Transverse colon (tissue), 4 donors: Measurements from ENCODE around the gene LCORL. TPM values are rescaled to one million over a fixed set of nuclear protein-coding genes. Genes with fewer than 3 reads are reported as not detected.

Source experiments
- DNase-seq: peaks from one replicate; pipeline ENCODE4 v3.0.0-alpha.2; 2019
- H3K27ac ChIP-seq, 4 donors: fragments of 200-600 bp; sonication (generic); 2 replicates each; pipeline ENCODE4 v1.5.1; 2016 to 2018; ENCODE audit warnings: inconsistent platforms in 4 of 4
- H3K27me3 ChIP-seq: fragments of 200-600 bp; sonication (generic); 2 replicates; pipeline ENCODE4 v1.5.1; 2017; ENCODE audit warnings: inconsistent platforms
- H3K36me3 ChIP-seq, 4 donors: fragments of 200-600 bp; sonication (generic); 2 replicates each; pipeline ENCODE4 v1.5.1; 2017 to 2019; ENCODE audit warnings: inconsistent platforms in 4 of 4
- H3K4me1 ChIP-seq, 4 donors: fragments of 200-600 bp; sonication (generic); 2 replicates each; pipeline ENCODE4 v1.5.1; 2017 to 2020; ENCODE audit warnings: inconsistent platforms in 4 of 4
- H3K4me3 ChIP-seq, 4 donors: fragments of 200-600 bp; sonication (generic); 1 replicate in 1 of 4; 2 replicates in 3 of 4; pipeline versions ENCODE4 v1.5.1 to v1.6.1; 2017 to 2019; ENCODE audit warnings: inconsistent platforms in 4 of 4
- H3K9me3 ChIP-seq, 2 donors: fragments of 200-600 bp; sonication (generic); 2 replicates each; pipeline ENCODE4 v1.5.1; 2017 to 2019; ENCODE audit warnings: inconsistent platforms in 2 of 2
- EP300 ChIP-seq: sonication (generic); formaldehyde crosslinking; IDR thresholded peaks from one replicate; pipeline ENCODE4 v1.6.1; 2017; ENCODE audit warnings: antibody characterized with exemption, low read depth
- POLR2A ChIP-seq: fragments of 450-650 bp; IDR thresholded peaks from one replicate; pipeline ENCODE4 v1.6.1; 2016; ENCODE audit warnings: antibody characterized with exemption, mild to moderate bottlenecking, moderate library complexity
- POLR2AphosphoS5 ChIP-seq, 3 donors: sonication (generic); formaldehyde crosslinking; IDR thresholded peaks; one replicate each; pipeline ENCODE4 v1.6.1; 2016; ENCODE audit warnings: antibody characterized with exemption in 3 of 3
- WGBS, 2 donors: methylation state at CpG; one replicate each; pipeline ENCODE4 v1.1.5; 2018; ENCODE audit warnings: low coverage in 1 of 2; 5-methylcytosine and 5-hydroxymethylcytosine counted together
- in situ Hi-C, 4 donors: fragments of 200-750 bp; cut with MboI; loops; one replicate each; pipeline versions ENCODE4 v1.15.0 to v1.15.1; 2017; ENCODE audit warnings: low sequenced_read_pairs in 3 of 4, low pct_ligation_motif_present in 1 of 4, low pct_unique_long_range_greater_than_20kb in 1 of 4
- intact Hi-C: fragments of 100-400 bp; cut with DNase I; formaldehyde crosslinking; loops from one replicate; pipeline ENCODE4 v1.15.1; 2023; ENCODE audit warnings: low total_unique reads
- total RNA-seq, 4 donors: library from RNA; depleted of rRNA; stranded (reverse); fragments of >200 nt; gene quantifications; one replicate each; pipeline ENCODE4 v1.1.0, GENCODE V29; 2016
- TF ChIP-seq, protein P1 (sequence below), 5 experiments: fragments of 200-600 bp in 3 of 5; fragments of 450-650 bp in 2 of 5; sonication (generic) in 3 of 5; IDR thresholded peaks; 1 replicate in 2 of 5; 2 replicates in 3 of 5; pipeline ENCODE4 v1.5.1; 2016 to 2017; ENCODE audit warnings: antibody characterized with exemption in 5 of 5, inconsistent platforms in 3 of 5, mild to moderate bottlenecking in 2 of 5, moderate library complexity in 1 of 5

Gene LCORL
- total RNA-seq, 4 donors from 2014 or later = 14.7 to 162 (median 28.5) TPM

DNA sequence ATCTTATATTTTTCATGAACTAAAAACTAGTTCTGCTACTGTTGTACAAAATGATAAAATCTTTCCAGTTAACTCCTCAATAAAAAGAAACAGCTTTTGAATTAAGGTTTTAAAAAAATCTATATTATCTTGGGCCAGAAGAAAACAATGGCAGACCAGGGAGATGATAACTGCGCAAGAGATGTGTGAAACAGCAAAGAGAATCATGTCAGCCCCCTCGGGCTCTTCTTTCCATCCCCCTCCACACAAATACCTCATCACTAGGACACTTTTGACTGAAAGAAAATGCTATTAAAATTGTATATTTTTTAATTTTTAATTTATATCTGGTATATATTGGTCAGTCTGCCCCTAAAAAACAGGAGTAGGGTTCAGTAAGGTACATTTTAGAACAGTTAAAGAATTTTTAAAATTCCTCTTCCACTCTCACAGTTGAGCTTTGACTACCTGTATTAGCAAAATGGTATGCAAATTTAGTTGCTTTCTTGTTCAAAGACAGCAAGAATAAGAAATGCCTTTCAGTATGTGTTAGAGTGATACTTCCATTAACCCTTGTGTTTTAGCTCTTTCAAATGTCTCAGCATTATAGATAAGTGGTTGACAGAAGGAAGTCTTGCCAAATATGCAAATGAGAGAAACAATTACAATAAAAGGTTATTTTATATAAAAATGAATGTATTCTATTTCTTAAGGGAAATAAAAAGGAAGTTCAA lies 36.4 kb upstream of the LCORL start:
- Histone ChIP-seq H3K4me3 (no peak overlapping the region), H3K36me3 (no peaks in the 10 kb centered on the region), H3K27ac (no peak overlapping the region), H3K9me3 (peaks cover 0 to 2% of the 10 kb centered on the region in 2 donors), H3K27me3 (no peaks in the 10 kb centered on the region), H3K4me1 (no peaks in the 10 kb centered on the region)
- TF ChIP-seq POLR2A = no peak
- TF ChIP-seq, protein P1, sequence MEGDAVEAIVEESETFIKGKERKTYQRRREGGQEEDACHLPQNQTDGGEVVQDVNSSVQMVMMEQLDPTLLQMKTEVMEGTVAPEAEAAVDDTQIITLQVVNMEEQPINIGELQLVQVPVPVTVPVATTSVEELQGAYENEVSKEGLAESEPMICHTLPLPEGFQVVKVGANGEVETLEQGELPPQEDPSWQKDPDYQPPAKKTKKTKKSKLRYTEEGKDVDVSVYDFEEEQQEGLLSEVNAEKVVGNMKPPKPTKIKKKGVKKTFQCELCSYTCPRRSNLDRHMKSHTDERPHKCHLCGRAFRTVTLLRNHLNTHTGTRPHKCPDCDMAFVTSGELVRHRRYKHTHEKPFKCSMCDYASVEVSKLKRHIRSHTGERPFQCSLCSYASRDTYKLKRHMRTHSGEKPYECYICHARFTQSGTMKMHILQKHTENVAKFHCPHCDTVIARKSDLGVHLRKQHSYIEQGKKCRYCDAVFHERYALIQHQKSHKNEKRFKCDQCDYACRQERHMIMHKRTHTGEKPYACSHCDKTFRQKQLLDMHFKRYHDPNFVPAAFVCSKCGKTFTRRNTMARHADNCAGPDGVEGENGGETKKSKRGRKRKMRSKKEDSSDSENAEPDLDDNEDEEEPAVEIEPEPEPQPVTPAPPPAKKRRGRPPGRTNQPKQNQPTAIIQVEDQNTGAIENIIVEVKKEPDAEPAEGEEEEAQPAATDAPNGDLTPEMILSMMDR (IDR thresholded peaks at IDR 0.05) = no peak
- no peak for TF ChIP-seq POLR2AphosphoS5 (IDR thresholded peaks at IDR 0.05)
- in situ Hi-C loops = no loop called here
- intact Hi-C loops = no loop called here
- 80 to 81% methylated on average over 2 of the region's 2 CpGs for WGBS, 2 donors
- DNase-seq = no peak

DNA sequence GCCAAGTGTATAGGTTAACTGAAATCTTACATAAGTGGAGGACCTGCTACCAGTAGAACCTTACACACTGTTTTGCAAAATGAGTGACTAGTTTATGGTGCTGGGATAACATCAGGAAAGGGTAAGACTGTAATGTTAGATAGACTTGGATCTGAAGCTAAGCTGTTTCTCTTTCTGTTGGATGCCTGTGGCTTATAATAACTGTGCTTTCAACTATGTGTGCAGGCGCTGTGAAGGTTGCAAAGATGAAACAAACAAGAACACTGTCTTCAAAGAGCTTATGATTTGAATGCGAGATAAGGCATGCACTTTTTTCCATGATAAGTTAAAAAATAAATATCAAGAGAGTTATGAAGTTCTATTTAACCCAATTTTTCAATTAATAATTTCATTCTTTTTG lies 34.5 kb upstream of the LCORL start:
- Histone ChIP-seq H3K27ac (no peak overlapping the region), H3K4me1 (no peaks in the 10 kb centered on the region), H3K27me3 (no peaks in the 10 kb centered on the region), H3K36me3 (no peaks in the 10 kb centered on the region), H3K4me3 (no peak overlapping the region), H3K9me3 (no peaks in the 10 kb centered on the region)
- no peak for DNase-seq
- in situ Hi-C loops (no loop called here), intact Hi-C loops (no loop called here)
- WGBS, 2 donors = 80 to 91% methylated on average over 1 to 2 of the region's 2 CpGs
- TF ChIP-seq EP300 (no peak), POLR2A (no peak), POLR2AphosphoS5 (IDR thresholded peaks at IDR 0.05) (no peak)
- TF ChIP-seq, protein P1 (IDR thresholded peaks at IDR 0.05) = no peak

DNA sequence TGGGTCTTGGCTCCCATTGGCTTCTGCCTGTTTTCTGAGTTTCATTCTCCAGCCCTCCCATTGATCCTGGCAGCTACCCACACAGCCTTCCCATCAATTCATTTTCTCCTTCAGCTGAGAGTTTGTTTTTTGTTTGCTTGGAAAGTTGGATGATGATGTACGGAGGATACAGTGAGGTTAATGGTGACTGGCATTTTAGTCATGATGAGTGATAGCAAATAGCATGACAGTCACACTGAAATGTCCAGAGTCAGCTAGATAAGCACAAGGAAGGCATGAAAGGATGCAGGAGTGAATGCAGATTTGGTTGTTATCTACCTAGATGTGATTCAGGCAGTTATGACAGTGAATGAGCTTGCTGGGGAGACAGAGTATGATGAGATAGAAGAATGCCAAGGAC lies 30.6 kb upstream of the LCORL start:
- WGBS, 2 donors = 88 to 100% methylated on average over 1 of the region's 1 CpG
- in situ Hi-C loops = no loop called here

DNA sequence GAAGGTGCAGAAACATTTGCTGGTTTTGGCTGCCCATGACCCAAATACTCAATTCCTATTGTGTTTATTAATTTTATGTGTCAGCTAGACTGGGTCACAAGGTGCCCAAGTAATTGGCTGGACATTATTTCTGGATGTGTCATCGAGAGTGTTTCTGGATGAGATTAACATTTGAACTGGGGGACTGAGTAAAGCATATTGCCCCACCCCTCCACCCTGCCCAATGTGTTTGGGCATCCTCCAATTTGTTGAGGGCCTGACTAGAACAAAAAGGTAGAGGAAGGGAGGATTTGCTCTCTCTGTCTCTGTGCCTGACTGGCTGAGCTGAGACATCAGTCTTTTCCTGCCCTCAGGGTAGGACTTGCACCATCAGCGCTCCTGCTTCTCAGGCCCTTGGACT lies 29.7 kb upstream of the LCORL start:
- TF ChIP-seq POLR2A (no peak), EP300 (no peak), POLR2AphosphoS5 (IDR thresholded peaks at IDR 0.05) (no peak)
- TF ChIP-seq, protein P1 (IDR thresholded peaks at IDR 0.05) = no peak
- no peak for DNase-seq
- in situ Hi-C loops = no loop called here
- Histone ChIP-seq H3K36me3 (no peaks in the 10 kb centered on the region), H3K9me3 (no peaks in the 10 kb centered on the region), H3K4me1 (no peaks in the 10 kb centered on the region), H3K27me3 (no peaks in the 10 kb centered on the region), H3K27ac (no peak overlapping the region), H3K4me3 (no peak overlapping the region)
- 83 to 91% methylated on average over 2 of the region's 2 CpGs for WGBS, 2 donors
- intact Hi-C loops = no loop called here

More for the DNA sequence above, 30.6 kb upstream of the LCORL start:
- Histone ChIP-seq H3K27ac (no peak overlapping the region), H3K27me3 (no peaks in the 10 kb centered on the region), H3K4me1 (no peaks in the 10 kb centered on the region), H3K9me3 (no peaks in the 10 kb centered on the region), H3K4me3 (no peak overlapping the region), H3K36me3 (no peaks in the 10 kb centered on the region)
- intact Hi-C loops = no loop called here
- DNase-seq = no peak
- no peak for TF ChIP-seq EP300
- TF ChIP-seq, protein P1 (IDR thresholded peaks at IDR 0.05) = no peak
- TF ChIP-seq POLR2A = no peak
- TF ChIP-seq POLR2AphosphoS5 (IDR thresholded peaks at IDR 0.05) = no peak
